ENCODE results near the gene C16orf95. TPM values are rescaled to one million over a fixed set of nuclear protein-coding genes. Genes with fewer than 3 reads are reported as not detected.
A peak's percentile ranks its signal among the peaks of the same experiment; 100 is the strongest.
"Not testable (repeated sequence)": the region's sequence is repeated elsewhere in the genome, so short reads cannot be mapped to it uniquely, and the experiment has no call there.

Gene C16orf95
- total RNA-seq, 2 experiments from 2014 or later: 7.3 to 9.2 TPM

GRCh38 chr16:87343753-87344050 lies 26.5 kb upstream of the C16orf95 start:
- ChIA-PET CTCF (no interaction called here), POLR2A (no interaction called here)
- DNase-seq: no peak
- Mint-ChIP-seq H3K27ac (peak overlapping the region; percentile 73), H3K4me3 (no peak overlapping the region), H3K9me3 (no peaks in the 10 kb centered on the region), H3K27me3 (no peaks in the 10 kb centered on the region), H3K36me3 (ENCODE audit: low read depth) (peaks cover 37% of the 10 kb centered on the region), H3K4me1 (peaks cover 18% of the 10 kb centered on the region)

GRCh38 chr16:87342978-87343752 lies 26.0 kb upstream of the C16orf95 start:
- CTCF ChIA-PET: no interaction called here
- Mint-ChIP-seq H3K36me3 (ENCODE audit: low read depth) (peaks cover 35% of the 10 kb centered on the region), H3K4me1 (peaks cover 19% of the 10 kb centered on the region), H3K4me3 (no peak overlapping the region), H3K27ac (peak overlapping the region; percentile 73), H3K27me3 (no peaks in the 10 kb centered on the region), H3K9me3 (no peaks in the 10 kb centered on the region)
- DNase-seq: no peak
- POLR2A ChIA-PET: no interaction called here

- peaks cover 34% of the 10 kb centered on the region for H3K36me3 Mint-ChIP-seq (ENCODE audit: low read depth)
- H3K4me1 Mint-ChIP-seq: peaks cover 23% of the 10 kb centered on the region
- CTCF ChIA-PET: no interaction called here
Observed at GRCh38 chr16:87342504-87342903, 25.3 kb upstream of the C16orf95 start.

GRCh38 chr16:87340198-87340597 lies 23.0 kb upstream of the C16orf95 start:
- POLR2A ChIA-PET: no interaction called here
- DNase-seq: no peak
- no peak overlapping the region for H3K4me3 Mint-ChIP-seq
- no peaks in the 10 kb centered on the region for H3K27me3 Mint-ChIP-seq
- no peak overlapping the region for H3K27ac Mint-ChIP-seq
- no peaks in the 10 kb centered on the region for H3K9me3 Mint-ChIP-seq
- peaks cover 29% of the 10 kb centered on the region for H3K36me3 Mint-ChIP-seq (ENCODE audit: low read depth)
- CTCF ChIA-PET: interaction anchor here (0.6 kb wide), 1 partner anchor 34 kb away, joined by 4 read pairs; no protein-coding TSS in a partner anchor
- H3K4me1 Mint-ChIP-seq: peaks cover 20% of the 10 kb centered on the region

More at GRCh38 chr16:87342504-87342903, 25.3 kb upstream of the C16orf95 start:
- POLR2A ChIA-PET: no interaction called here
- Mint-ChIP-seq H3K4me3 (no peak overlapping the region), H3K9me3 (no peaks in the 10 kb centered on the region), H3K27ac (no peak overlapping the region), H3K27me3 (no peaks in the 10 kb centered on the region)
- DNase-seq: no peak

DNA sequence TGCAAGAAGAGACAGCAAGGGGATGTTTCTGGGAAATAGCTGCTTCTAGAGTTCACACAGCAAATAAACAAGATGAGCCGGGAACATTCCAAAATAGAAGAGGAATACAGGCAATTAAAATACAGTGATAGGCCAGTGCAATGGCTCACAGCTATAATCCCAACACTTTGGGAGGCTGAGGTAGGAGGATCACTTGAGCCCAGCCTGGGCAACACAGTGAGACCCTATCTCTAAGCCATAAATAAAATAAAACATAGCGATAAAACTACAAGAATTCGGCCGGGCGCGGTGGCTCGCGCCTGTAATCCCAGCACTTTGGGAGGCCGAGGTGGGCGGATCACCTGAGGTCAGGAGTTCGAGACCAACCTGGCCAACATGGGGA lies 22.5 kb upstream of the C16orf95 start:
- H3K9me3 Mint-ChIP-seq, DNase-seq, H3K27ac Mint-ChIP-seq, H3K4me3 Mint-ChIP-seq, POLR2A ChIA-PET, H3K27me3 Mint-ChIP-seq: not testable (repeated sequence)
- Mint-ChIP-seq H3K4me1 (peaks cover 20% of the 10 kb centered on the region), H3K36me3 (ENCODE audit: low read depth) (peaks cover 29% of the 10 kb centered on the region)
- CTCF ChIA-PET: interaction anchor here (0.6 kb wide), 1 partner anchor 35 kb away, joined by 4 read pairs; no protein-coding TSS in a partner anchor

DNA sequence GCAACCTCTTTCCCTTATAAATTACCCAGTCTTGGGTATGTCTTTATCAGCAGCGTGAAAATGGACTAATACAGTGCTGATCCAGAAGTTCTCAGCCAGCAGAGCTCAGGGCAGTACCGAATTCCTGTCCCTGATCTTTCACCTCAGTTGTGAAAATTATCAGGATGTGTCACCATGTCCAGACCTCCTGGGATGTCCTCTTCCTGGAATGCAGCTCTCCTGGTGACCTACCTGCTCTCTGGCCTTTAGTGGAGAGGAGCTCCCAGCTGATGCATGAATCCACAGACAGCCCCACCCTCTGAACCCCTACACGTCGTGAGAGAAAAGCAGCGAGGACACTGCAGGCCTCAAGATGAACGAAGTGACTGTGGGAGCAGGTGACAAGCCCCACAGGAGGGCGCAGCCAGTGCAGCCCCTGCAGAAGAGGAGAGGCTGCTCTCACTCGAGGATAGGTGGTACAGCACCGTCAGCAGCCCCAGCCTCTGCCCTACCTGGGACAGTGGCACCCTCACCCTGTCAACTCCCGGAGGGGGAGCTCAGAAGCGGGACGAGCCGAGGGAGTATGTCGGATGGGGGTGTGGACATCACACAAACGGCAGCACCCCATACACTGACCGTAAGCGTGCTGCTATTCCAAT lies 22.0 kb upstream of the C16orf95 start:
- ChIA-PET CTCF (no interaction called here), POLR2A (no interaction called here)
- H3K27ac Mint-ChIP-seq: no peak overlapping the region
- H3K9me3 Mint-ChIP-seq: no peaks in the 10 kb centered on the region
- no peaks in the 10 kb centered on the region for H3K27me3 Mint-ChIP-seq
- peaks cover 20% of the 10 kb centered on the region for H3K4me1 Mint-ChIP-seq
- H3K4me3 Mint-ChIP-seq: no peak overlapping the region
- DNase-seq: no peak
- peaks cover 29% of the 10 kb centered on the region for H3K36me3 Mint-ChIP-seq (ENCODE audit: low read depth)

DNA sequence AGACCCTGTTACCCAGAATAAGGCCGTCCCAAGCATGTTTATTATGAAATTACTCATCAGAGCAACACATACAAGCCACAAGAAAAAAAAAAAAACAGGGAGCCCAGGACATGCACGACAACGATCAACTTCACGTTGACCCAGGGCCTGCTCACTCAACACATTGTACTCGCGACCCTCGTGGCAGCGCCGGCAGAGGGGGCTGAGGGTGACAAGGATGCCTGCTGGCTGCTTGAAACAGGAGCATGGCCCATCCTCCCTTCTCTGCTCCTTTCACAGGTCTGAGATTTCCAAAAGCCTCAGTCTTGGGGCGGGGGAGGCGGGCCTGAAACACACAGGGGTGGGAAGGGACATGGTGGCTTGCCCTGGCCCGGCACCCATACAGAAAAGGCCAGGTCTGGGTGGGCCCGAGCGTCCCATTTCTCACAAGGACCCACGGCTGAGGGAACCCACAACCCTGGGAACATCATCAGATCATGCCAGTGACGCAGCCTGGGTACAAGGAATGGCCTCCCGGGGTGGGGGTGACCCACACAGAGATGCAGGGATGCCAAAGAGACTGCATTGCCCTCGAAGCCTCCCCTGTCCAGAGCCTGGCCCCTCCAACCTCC lies 21.1 kb upstream of the C16orf95 start:
- Mint-ChIP-seq H3K4me1 (peaks cover 20% of the 10 kb centered on the region), H3K4me3 (no peak overlapping the region), H3K27ac (no peak overlapping the region), H3K36me3 (ENCODE audit: low read depth) (peaks cover 29% of the 10 kb centered on the region), H3K9me3 (no peaks in the 10 kb centered on the region), H3K27me3 (no peaks in the 10 kb centered on the region)
- no peak for DNase-seq
- POLR2A ChIA-PET: no interaction called here
- CTCF ChIA-PET: no interaction called here

GRCh38 chr16:87337262-87337771 lies 20.1 kb upstream of the C16orf95 start:
- CTCF ChIA-PET: no interaction called here
- H3K4me1 Mint-ChIP-seq: peaks cover 20% of the 10 kb centered on the region
- no peaks in the 10 kb centered on the region for H3K27me3 Mint-ChIP-seq
- no peak overlapping the region for H3K4me3 Mint-ChIP-seq
- H3K27ac Mint-ChIP-seq: no peak overlapping the region
- peaks cover 28% of the 10 kb centered on the region for H3K36me3 Mint-ChIP-seq (ENCODE audit: low read depth)
- POLR2A ChIA-PET: no interaction called here
- no peaks in the 10 kb centered on the region for H3K9me3 Mint-ChIP-seq
- no peak for DNase-seq

DNA sequence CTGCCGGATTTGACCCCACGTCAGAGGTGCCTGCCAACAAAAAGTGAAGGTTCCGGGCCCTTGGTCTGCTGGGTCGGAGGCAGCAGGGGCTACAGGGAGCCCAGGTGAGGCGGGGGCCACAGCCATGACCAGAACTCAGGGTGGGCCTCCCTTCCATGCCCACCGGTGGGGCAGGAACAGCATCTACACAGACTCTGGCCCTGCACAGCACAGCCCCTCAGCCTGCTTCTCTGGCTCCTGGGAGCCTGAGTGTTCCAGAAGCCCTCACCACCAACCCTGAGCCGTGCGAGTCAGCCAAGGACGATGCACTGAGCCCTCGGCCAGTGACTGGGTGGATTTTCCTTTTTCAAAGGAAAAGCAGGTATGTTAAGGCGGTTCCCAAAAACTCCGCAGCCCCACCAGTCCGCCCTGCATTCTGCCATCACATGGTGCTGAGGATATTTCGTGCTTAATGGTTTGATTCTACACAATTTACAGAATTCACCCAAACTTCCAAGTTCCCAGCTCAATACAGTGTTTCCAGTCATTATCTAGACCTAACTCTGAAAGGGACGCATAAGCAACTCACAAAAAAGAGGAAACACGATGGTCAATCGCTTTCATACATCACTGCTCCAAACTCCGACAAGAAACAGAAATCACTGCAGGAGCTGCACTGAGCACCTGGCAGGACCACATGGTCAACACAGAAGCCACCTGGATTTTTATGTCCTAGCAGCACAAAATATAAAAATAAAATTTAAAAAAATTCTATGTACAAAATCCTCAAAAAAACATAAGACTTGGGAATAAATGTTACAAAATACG lies 19.4 kb upstream of the C16orf95 start:
- H3K4me1 Mint-ChIP-seq: peaks cover 20% of the 10 kb centered on the region
- no peak overlapping the region for H3K4me3 Mint-ChIP-seq
- no peaks in the 10 kb centered on the region for H3K9me3 Mint-ChIP-seq
- H3K36me3 Mint-ChIP-seq (ENCODE audit: low read depth): peaks cover 21% of the 10 kb centered on the region
- H3K27ac Mint-ChIP-seq: no peak overlapping the region
- POLR2A ChIA-PET: no interaction called here
- CTCF ChIA-PET: no interaction called here
- H3K27me3 Mint-ChIP-seq: no peaks in the 10 kb centered on the region
- no peak for DNase-seq

DNA sequence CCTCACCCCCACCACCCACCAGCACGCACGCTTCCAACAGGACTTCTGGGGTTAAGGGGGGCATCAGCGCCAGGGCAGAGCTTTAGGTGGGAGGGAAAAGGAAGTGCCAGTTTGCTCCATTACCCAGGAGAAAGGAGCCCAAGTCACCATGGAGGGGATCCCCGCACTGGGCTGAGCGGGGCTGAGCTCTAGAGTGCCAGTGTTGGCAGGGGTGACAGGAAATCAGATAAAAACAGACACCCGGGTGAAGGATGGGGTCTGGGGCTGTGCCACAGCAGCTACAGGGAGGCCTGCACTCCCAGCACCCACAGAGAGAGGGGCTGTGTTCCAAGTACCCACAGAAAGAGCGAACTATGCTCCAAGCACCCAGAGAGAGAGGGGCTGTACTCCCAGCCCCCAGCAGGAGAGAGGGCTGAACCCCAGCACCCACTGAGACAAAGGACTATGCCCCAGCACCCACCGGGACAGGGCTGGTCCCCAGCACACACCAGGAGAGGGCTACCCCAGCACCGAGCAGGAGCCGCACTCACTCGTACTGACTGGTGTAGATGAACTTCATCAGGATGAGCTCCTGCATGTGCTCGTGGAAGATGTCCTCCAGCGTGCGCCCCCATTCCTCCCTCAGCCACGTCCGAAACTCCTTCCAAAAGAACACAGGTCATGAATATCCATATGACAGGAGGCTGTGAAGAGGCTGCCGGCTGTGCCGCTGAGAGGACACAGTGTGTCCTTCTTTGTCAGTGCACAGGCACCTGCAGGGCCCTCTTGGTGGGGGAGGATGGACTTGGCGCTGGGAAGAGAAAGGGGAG lies 18.6 kb upstream of the C16orf95 start:
- no peak for DNase-seq
- H3K27me3 Mint-ChIP-seq: no peaks in the 10 kb centered on the region
- CTCF ChIA-PET: interaction anchor here (1.5 kb wide), 1 partner anchor 14 kb away, joined by 5 read pairs; no protein-coding TSS in a partner anchor
- H3K36me3 Mint-ChIP-seq (ENCODE audit: low read depth): peaks cover 18% of the 10 kb centered on the region
- H3K4me1 Mint-ChIP-seq: peaks cover 17% of the 10 kb centered on the region
- H3K4me3 Mint-ChIP-seq: no peak overlapping the region
- POLR2A ChIA-PET: no interaction called here
- no peaks in the 10 kb centered on the region for H3K9me3 Mint-ChIP-seq
- H3K27ac Mint-ChIP-seq: no peak overlapping the region

GRCh38 chr16:87334651-87335624 lies 17.7 kb upstream of the C16orf95 start:
- Mint-ChIP-seq H3K4me1 (peaks cover 16% of the 10 kb centered on the region), H3K27me3 (no peaks in the 10 kb centered on the region), H3K36me3 (ENCODE audit: low read depth) (peaks cover 16% of the 10 kb centered on the region), H3K27ac (no peak overlapping the region), H3K9me3 (no peaks in the 10 kb centered on the region), H3K4me3 (no peak overlapping the region)
- no peak for DNase-seq
- POLR2A ChIA-PET: no interaction called here
- CTCF ChIA-PET: interaction anchor here (1.5 to 5.2 kb wide), 2 partner anchors 13 to 17 kb away, joined by 5 to 21 read pairs; partner anchors contain the start of gene C16orf95
